Measurements from ENCODE around the gene SLC35F3.
"Not testable (repeated sequence)": the region's sequence is repeated elsewhere in the genome, so short reads cannot be mapped to it uniquely, and the experiment has no call there.

Gene SLC35F3

DNA sequence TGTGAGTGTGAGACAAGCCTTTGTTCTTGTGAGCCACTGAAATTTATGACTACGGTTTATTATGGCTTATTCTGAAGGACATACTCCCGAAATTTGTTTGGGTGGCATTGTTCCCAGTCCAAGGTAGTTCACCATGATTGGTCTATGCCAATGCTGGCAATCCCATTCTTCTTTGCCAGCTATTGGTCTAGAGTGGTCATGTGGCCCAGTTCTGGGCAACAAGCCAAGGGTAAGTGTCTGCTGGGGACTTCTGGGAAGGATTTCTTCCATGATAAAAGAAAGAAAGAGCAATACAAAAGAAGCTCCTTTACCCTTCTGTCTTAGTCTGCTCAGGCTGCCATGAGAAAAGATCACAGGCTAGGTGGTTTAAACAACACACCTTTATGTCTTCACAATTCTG is 201.6 kb downstream of the SLC35F3 start:
- DNase-seq (ENCODE audit: low spot score): no peak

DNA sequence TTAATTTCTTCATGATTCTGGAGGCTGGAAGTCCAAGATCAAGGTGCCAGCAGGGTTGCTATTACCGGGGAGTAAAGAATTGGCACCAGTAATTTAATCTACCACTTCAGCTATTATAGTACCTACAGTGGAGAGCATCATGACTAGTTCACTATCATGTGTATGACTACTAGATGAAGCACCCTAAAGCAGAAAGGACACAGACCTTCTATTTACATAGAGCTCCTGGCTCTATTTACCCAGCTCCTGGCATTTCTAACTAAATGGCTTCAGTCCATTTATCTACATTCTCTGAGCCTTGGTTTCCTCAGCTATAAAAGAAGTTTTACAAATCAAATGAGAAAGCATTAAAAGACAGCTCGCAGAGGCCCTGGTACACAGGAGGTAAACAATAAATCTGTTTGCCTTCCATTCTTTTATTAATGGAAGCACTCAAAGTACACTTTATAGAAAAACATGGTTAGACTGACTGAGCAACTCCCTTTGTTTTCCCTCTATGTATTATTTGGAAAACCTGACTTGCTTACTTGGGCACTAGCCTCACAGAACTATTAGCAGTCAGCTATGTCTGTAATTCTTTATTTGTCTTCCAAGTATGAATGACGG is 203.0 kb downstream of the SLC35F3 start:
- no peak for DNase-seq (ENCODE audit: low spot score)

DNA sequence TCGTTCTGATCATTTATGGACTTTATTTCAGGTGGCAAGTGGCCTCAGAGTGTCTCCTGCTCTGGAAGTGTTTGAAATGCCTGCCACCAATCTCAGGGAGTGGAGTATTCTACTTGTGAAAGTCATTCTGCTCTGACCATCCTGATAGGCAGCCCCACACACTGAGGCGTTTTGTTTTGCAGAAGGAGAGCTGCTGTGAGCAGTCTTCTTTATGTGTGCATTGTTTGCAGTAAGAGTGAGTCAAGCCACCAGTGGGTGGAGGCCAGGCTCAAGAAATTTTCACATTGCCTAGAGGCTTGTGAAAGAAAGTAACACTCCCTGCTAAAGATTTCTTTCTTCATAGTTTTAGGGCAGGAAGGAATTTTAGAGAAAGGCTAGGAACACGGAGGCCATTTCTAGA is 204.4 kb downstream of the SLC35F3 start:
- DNase-seq (ENCODE audit: low spot score): no peak

DNA sequence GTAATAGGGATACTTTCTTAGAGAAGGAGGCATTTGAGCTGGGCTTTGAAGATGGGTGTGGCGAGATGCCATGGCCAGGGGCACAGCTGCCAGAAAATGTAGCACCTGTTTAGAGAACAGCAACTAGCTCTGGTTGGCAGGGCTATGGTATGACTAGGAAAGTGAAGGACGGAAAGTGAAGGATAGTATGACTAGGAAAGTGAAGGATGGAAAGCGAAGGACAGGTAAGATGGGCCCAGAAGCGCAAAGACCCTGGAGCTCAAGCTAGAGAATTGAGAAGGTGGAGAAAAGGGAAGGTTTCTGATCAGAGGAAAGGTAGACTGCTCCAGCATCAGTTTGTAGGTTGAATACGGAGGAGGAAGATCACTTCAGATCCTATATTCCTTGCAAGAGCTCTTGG is 205.4 kb downstream of the SLC35F3 start:
- DNase-seq (ENCODE audit: low spot score): no peak

DNA sequence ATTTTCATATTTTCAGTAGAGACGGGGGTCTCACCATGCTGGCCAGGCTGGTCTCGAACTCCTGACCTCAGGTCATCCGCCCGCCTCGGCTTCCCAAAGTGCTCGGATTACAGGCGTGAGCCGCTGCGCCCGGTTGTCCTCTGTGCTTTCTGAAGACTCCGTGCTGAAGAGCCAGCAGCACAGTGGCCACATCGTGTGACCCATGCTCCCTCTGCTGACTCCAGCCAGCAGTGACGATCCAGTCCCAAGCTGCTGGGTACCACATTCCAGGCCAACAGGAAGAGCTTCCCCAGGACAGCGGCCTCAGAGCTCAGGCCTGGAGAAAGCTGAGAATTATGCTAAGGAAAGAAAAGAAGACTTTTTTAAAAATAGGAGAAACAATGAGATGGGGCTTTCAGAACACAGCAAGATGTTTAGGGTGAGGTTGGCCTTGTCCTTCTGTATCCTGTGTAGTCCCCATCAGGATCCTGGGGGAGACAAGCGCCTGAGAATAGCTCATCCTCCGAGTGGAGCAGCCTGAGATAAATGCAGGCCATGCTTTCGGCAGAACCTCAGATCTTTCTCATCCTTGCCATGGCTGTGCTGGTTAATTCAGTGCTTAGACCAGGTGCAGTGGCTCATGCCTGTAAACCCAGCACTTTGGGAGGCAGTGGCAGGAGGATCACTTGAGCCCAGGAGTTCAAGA is 207.1 kb downstream of the SLC35F3 start:
- DNase-seq (ENCODE audit: low spot score): no peak

DNA sequence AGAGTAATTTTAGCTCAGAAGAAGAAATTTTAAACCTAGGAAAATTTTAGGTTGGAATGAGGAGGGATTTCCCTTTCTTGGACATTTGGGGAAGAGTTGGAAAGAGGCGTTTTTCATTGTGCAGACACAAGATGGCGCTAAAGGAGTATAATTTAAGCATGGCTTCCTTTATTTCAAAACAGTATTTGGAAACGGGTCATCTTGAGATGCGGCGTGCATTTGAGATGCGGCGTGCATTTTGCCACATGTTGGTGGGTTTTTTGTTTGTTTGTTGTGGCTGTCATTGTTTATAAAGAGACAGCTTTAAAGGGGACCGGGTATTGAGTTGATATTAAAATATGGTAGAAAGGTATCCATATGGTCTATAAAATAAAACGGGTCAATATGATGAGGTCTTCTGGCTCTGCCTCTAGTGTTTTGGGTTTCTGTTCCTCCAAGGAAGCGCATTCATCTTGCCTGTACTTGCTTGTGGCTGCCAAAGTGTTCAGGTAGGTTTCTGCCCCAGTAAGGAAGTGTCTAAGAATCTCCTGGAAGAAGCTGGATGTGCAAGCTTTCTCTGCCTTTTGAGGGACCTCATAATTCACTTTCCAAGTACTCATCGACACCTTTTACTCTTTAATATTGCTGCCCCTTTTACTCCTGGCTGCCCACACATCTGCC is 210.3 kb downstream of the SLC35F3 start:
- DNase-seq (ENCODE audit: low spot score): peak; percentile 20

DNA sequence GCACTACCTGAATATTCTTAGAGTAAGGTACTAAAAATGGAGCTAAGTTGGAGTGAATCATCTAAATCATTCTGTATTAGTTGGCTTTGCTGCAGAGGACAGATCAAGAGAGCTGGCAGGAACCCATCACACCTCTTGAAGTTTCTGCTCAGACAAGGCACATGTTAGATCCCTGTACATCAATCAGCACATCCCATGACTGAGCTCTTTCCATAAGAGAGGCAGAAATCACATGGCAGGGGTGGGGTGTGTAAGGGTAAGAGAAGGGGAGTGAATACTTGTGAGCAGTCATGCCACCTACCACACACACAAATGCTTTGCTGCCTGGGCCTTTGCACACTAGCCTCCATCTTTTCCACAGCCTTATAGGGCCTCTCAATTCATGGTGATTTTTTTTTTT is 214.4 kb downstream of the SLC35F3 start:
- no peak for DNase-seq (ENCODE audit: low spot score)

DNA sequence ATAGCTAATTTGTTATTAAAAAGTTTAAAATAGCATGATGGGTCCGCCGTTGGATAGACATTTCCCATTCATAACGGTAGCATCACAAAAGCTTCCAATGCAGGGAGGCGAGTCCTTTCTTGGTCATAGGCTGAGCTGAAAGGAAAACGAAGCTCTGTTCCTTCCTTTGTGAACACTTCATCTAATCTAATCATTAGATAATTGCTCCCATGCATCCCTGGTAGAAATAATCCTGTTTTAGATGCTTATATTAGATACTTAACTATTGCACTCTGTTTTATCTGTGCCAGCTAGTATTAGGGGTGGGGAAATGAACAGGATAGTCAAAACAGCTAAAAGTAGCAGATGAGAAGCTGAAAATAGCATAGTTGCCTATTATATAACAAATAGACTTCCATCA is 215.0 kb downstream of the SLC35F3 start:
- DNase-seq (ENCODE audit: low spot score): no peak

DNA sequence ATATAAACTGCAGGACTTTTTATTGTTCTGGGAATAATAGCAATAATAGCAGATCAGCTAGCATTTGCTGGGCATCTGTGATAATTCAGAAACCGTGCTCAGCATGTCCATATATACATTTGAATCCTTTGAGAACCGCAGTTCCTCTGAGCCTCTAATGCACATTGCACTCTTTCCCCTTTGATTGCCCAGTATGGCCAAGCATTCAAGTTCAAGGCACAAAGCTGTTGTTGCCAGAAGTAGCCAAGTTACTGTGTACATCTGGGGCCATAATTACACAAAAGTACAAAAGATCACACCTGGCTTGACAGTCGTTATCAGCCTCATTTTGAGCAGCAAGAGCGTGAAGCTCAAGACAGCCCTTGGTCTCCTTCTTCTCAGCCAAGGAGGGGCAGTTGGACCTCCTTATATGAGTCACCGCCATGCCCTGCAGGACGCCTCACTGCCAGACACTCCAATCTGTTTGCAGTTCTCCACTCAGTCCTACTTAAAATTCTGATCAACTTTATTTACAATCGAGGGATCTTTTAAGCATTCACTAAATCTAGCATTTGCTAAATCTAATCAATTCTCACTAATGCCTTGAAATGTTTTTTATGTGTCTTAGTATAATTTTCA is 216.0 kb downstream of the SLC35F3 start:
- DNase-seq (ENCODE audit: low spot score): no peak

DNA sequence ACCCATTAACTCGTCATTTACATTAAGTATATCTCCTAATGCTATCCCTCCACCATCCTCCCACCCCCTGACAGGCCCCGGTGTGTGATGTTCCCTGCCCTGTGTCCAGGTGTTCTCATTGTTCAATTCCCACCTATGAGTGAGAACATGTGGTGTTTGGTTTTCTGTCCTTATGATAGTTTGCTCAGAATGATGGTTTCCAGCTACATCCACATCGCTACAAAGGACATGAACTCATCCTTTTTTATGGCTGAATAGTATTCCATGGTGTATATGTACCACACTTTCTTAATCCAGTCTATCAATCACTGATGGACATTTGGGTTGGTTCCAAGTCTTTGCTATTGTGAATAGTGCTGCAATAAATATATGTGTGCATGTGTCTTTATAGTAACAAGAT is 217.2 kb downstream of the SLC35F3 start:
- DNase-seq (ENCODE audit: low spot score): not testable (repeated sequence)

DNA sequence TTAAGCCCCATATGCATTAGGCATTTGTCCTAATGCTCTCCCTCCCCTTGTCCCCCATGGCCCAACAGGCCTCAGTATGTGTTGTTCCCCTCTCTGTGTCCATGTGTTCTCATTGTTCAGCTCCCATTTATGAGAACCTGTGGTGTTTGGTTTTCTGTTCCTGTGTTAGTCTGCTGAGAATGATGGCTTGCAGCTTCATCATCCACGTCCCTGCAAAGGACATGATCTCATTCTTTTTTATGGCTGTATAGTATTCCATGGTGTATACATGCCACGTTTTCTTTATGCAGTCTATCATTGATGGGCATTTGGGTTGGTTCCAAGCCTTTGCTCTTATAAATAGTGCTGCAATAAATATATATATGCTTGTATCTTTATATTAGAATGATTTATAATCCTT is 218.1 kb downstream of the SLC35F3 start:
- not testable (repeated sequence) for DNase-seq (ENCODE audit: low spot score)

DNA sequence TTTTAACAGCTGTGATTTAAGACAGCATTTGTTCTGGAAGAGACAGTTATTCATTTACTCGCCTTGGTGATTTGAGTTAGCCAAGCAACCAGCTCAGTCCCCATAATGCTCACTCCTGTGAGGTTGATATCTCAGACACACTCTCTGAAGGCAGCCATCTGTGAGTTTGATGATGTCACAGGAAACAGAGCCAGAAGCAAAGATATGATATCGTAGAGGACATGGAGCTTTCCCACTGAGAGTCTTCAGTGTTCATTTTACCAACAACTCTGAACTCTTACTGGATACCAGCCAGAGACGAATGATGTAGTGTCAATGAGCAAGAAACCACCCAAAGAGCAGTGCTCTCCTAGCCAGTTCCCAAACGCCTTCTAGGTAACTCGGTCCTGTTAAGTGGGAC is 219.4 kb downstream of the SLC35F3 start:
- no peak for DNase-seq (ENCODE audit: low spot score)

DNA sequence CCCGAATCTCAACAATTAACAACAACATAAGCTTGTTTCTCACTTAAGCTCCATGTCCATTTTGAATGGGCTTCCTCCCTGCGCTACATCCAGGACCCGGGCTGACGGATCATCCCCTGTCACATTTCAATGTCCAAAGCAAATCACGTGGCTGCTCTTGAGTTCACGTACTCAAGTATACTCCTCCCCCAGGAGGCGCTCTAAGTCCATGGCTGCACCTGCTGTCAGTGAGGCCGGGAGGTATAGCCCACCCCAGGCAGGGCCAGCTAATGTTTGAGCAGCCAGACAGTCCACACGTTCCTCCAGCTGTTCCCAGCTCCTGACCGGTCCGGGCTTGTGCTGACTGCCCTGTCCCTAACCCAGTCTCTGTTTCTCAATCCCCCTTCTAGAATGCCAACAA is 220.8 kb downstream of the SLC35F3 start:
- DNase-seq (ENCODE audit: low spot score): no peak

DNA sequence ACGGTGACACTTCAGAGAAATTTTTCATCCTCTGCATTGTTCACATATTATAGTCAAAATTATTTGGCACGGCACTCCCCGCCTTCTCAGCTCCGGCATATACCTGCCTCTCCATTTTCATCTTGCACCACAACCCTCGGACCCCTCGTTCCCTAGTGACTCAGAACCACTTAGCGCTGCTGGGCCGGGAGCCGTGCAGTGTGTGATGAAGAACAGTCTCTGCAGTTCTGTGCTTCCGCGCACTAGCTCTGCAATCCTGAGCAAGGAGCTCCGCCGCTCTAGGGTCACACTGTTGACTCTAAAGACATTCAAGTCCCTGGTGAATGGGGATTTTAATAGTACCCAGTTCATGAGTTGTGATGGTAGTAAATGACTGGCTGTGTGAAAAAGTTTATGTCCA is 221.2 kb downstream of the SLC35F3 start:
- no peak for DNase-seq (ENCODE audit: low spot score)

DNA sequence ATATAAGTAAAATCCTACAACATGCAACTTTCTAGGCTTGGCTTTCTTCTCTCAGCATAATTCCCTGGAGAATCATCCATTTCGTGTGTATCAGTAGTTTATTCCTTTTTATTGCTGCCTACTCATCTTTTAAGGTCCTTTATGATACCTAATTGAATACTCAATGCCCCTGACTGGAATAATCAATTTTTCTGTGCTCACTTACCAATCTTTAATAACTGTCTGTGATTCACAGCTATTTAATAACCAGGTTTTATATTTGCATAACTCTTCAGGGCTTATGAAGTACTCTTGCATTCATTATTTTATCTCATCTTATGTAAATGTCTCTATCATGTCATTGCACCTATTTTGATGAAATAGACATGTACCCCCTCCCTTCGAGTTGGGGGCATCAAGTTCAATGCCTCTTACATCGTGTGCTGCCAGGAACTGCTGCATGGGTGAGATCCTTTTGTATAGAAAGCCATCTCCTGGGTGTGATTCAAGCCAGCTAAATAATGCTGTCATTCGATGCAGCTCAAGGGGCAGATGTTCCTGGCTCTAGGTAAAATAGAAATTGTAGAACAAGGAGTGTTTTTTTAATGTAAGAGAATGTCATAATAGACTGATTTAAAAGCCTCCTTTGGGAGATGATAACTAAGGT is 222.7 kb downstream of the SLC35F3 start:
- no peak for DNase-seq (ENCODE audit: low spot score)

DNA sequence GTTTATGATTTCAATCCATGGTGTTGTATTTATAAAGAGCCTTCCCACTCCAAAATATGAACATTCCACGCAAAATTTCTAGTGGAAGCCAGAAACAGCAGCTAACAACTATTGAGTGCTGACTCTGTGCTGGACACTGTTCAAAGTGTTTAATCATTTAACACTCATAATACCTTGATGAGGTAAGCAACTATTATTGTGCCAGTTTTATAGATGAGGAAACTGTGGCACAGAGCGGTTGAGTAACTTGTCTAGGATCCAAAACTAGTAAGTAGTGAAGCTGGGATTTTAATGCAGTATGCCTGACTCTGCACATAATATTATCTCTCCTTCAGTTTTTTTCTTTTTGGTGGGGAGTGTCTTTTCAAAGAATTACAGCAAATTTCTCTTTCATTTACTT is 228.3 kb downstream of the SLC35F3 start:
- DNase-seq (ENCODE audit: low spot score): no peak

DNA sequence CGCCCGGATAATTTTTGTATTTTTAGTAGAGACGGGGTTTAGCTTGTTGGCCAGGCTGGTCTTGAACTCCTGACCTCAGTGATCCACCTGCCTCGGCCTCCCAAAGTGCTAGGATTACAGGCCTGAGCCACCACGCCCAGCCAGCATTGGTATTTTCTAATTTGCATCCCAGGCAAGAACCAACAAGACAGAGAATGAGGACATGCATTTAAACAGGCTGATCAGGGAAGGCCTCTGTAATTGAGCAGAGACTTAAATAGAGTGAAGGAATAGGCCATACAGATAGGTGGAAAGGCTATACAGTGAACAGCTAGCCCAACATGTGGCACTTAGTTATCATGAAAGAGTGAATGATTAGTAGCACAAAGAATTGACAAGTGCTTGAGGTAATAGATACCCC is 230.4 kb downstream of the SLC35F3 start:
- no peak for DNase-seq (ENCODE audit: low spot score)

DNA sequence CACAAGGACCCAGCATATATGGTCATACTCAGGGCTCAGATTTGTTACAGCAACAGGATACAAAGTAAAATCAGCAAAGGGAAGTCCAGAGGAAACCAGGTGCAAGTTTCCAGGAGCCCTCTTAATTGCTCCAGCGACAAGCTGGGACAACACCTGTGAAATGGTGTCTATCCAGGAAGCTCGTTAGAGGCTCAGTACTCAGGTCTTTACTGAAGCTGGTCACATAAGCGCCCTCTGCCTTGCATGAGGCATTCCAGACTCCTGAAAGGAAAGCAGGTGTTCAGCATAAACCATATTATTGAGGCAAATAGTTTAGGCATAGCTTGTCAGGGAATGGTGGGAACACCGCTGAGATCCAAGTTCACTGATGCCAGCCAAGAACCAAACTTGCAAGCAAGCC is 231.0 kb downstream of the SLC35F3 start:
- no peak for DNase-seq (ENCODE audit: low spot score)

DNA sequence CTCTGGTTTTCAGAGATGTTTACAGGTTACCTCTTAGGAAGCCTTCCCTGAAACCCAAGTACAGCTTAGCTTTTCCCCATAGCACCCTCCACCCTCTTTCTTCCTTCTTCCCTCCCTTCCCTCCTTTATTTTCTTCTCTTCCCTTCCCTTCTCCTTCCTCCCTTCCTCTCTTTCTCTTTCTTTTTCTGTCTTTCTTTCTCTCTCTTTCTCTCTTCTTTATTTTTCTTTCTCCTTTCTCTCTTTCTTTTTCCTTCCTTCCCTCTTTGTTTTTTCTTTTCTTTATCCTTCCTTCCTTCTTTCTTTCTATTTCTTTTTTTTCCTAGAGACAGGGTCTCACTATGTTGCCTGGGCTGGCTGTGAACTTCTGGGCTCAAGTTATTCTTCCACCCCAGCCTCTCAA is 231.6 kb downstream of the SLC35F3 start:
- no peak for DNase-seq (ENCODE audit: low spot score)

DNA sequence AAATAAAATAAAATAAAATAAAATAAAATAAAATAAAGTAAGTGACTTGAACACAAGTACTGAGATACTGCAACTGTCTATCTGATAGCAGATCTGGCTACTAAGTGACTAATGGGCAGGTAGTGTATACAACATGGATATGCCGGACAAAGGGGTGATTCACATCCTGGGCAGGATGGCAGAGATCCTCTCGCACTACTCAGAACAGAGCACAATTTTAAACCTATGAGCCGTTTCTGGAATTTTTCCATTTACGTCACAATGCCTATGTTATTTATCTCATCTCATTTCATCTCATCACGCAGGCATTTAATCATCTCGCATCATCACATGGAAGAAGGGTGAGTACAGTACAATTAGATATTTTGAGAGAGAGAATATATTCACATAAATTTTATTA is 235.5 kb downstream of the SLC35F3 start:
- no peak for DNase-seq (ENCODE audit: low spot score)

DNA sequence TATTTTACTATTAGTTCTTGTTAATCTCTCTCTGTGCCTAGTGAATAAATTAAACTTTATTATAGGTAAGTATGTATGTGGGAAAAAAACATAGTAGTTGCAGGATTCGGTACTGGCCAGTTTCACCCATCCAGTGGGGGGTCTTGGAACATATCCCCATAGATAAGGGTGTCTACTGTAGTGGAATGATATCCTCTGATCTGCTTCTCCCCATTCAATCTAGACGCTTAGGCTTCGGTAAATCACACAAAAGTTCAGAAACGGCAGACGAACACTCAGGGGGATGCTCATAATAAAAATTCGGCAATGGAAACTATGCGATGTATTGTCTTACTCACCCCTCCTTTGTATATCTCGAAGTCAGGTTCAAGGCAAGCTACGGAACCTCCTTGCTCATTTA is 235.9 kb downstream of the SLC35F3 start:
- no peak for DNase-seq (ENCODE audit: low spot score)

DNA sequence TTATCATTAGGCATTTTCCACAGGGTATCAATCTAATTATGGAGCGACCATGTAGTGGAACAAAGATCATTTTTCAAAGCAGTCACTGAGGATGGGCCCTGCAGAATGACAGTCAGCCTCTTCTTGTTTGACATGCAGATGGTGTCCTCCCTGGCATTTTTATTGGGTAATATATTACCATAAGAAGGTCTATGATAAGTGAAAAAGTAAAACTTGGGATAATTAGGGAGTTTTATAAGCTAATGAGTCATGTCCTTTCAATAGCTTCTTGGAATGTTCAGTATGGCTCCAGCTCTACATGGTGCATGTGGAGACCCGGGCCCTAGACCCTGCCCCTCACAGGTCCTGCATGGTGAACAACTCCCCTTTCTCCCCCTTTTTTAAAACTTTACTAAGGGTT is 236.5 kb downstream of the SLC35F3 start:
- no peak for DNase-seq (ENCODE audit: low spot score)

DNA sequence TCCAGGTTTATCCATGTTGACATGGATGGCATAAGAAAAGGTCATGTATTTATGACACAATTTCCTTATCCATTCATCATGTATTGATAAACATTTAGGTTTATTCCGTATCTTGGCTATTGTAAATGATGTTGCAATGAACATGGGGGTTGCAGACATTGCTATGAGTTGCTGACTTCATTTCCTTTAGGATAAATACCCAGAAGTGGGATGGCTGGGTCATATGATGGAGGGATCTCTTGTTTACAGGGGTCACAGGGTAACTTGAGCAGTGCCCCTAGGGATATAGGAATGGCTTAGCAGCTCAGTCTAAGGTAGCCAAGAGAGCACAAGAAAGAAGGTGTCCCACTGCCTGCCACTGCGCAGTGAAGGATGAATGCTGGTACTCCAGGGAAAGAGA is 239.2 kb downstream of the SLC35F3 start:
- DNase-seq (ENCODE audit: low spot score): no peak
